ENCODE measurements around the gene ITIH5.
"Not testable (repeated sequence)": the region's sequence is repeated elsewhere in the genome, so short reads cannot be mapped to it uniquely, and the experiment has no call there.

GRCh38 chr10:7680078-7680477, 13.3 kb upstream of the ITIH5 start:
- TF ChIP-seq POLR2AphosphoS5 (IDR thresholded peaks at IDR 0.05; ENCODE audit: borderline replicate concordance, low read depth, low read length); EZH2 (IDR thresholded peaks at IDR 0.05); FOXP2 (optimal IDR thresholded peaks at IDR 0.05; ENCODE audit: control extremely low read depth, extremely low read length, insufficient read depth): not testable (repeated sequence)
